ENCODE data around the gene TSPAN9.

The TSPAN9 gene

DNA sequence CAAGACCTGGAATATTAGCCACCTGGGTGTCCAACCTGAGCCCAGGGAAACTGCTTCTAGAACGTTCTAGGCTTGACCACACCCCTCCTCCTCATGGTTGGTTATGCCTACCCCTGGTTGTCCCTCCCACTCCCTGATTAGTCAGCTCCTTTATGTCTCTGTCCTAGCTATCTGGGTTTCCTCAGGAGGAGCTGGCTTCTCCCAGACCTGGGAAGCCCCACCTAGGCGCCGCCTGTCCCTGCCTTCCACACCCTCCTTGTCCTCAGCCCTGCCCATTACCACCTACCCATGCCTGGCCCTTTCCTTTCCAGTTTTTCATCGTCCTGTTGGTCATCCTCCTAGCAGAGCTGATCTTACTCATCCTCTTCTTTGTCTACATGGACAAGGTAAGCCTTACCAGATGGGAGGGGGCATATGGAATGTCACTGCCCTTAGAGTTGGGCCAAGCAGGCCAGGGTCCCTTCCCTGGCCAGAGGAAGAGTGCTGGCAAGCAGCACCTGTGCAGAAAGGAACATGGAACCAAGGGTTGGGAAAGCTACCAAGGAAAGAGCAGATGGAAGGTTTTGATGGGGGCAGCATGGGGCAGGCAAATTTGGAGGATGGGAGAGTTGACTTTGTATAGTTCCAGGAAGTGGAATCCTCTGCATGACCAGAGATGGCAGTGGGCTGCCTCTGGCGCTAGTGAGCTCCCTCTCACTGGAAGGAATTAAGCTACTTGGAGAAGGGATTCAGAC lies 201.7 kb downstream of the TSPAN9 start:
- H3K36me3 ChIP-seq (ENCODE audit: insufficient read depth, low read length): no peaks in the 10 kb centered on the region
- H3K9me3 ChIP-seq (ENCODE audit: low read length): no peaks in the 10 kb centered on the region
- H3K27ac ChIP-seq (ENCODE audit: low read depth, low read length, poor library complexity, severe bottlenecking): no peak overlapping the region
- no peaks in the 10 kb centered on the region for H4K20me1 ChIP-seq (ENCODE audit: insufficient read depth, low read length)
- H3K4me1 ChIP-seq (ENCODE audit: insufficient read depth, low read length, severe bottlenecking): no peaks in the 10 kb centered on the region
- H3K27me3 ChIP-seq (ENCODE audit: insufficient read depth, low read length): 0 out of 2 replicates have a peak, but pooled peaks cover 13% of the 10 kb centered on the region
- H3K4me2 ChIP-seq (ENCODE audit: low read length): no peak overlapping the region
- no peak overlapping the region for H2AFZ ChIP-seq (ENCODE audit: low read length)
- TF ChIP-seq, protein P1, sequence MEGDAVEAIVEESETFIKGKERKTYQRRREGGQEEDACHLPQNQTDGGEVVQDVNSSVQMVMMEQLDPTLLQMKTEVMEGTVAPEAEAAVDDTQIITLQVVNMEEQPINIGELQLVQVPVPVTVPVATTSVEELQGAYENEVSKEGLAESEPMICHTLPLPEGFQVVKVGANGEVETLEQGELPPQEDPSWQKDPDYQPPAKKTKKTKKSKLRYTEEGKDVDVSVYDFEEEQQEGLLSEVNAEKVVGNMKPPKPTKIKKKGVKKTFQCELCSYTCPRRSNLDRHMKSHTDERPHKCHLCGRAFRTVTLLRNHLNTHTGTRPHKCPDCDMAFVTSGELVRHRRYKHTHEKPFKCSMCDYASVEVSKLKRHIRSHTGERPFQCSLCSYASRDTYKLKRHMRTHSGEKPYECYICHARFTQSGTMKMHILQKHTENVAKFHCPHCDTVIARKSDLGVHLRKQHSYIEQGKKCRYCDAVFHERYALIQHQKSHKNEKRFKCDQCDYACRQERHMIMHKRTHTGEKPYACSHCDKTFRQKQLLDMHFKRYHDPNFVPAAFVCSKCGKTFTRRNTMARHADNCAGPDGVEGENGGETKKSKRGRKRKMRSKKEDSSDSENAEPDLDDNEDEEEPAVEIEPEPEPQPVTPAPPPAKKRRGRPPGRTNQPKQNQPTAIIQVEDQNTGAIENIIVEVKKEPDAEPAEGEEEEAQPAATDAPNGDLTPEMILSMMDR (IDR thresholded peaks at IDR 0.05; ENCODE audit: low read length): no peak
- TF ChIP-seq EZH2 (IDR thresholded peaks at IDR 0.05; ENCODE audit: borderline replicate concordance, low read length): no peak
- no peaks in the 10 kb centered on the region for H3K9me2 ChIP-seq (ENCODE audit: low read depth, low read length)
- H3K9ac ChIP-seq (ENCODE audit: low read length): no peak overlapping the region
- no peaks in the 10 kb centered on the region for H3K79me2 ChIP-seq (ENCODE audit: insufficient read depth, low read length)
- no peaks in the 10 kb centered on the region for H3F3A ChIP-seq (ENCODE audit: insufficient read depth, low read length)
- no peak overlapping the region for H3K4me3 ChIP-seq (ENCODE audit: low read depth, low read length, poor library complexity, severe bottlenecking)

DNA sequence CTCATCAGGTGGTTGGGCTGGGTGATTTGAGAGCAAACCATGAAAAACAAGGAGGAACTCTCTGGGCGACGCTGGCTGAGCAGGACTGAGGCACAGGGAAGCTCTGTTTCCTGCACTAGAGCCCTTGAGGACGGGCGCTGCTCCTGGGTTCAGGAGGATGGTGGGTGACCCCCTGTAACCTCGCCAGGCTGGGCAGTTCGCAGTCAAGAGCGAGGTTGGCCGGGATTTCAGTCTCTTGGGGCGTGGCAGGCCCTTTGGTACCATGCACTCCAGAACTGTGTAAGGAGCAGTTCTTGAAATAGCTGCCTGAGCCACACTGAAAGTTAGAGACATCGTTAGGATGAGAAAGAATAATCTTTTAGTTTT lies 202.2 kb downstream of the TSPAN9 start:
- Histone ChIP-seq H2AFZ (ENCODE audit: low read length) (no peak overlapping the region), H4K20me1 (ENCODE audit: insufficient read depth, low read length) (no peaks in the 10 kb centered on the region), H3K4me2 (ENCODE audit: low read length) (no peak overlapping the region), H3K4me3 (ENCODE audit: low read depth, low read length, poor library complexity, severe bottlenecking) (no peak overlapping the region), H3K27me3 (ENCODE audit: insufficient read depth, low read length) (0 out of 2 replicates have a peak, but pooled peaks cover 13% of the 10 kb centered on the region), H3K9ac (ENCODE audit: low read length) (no peak overlapping the region), H3K9me3 (ENCODE audit: low read length) (no peaks in the 10 kb centered on the region), H3K79me2 (ENCODE audit: insufficient read depth, low read length) (no peaks in the 10 kb centered on the region), H3F3A (ENCODE audit: insufficient read depth, low read length) (no peaks in the 10 kb centered on the region), H3K4me1 (ENCODE audit: insufficient read depth, low read length, severe bottlenecking) (no peaks in the 10 kb centered on the region), H3K36me3 (ENCODE audit: insufficient read depth, low read length) (no peaks in the 10 kb centered on the region), H3K9me2 (ENCODE audit: low read depth, low read length) (no peaks in the 10 kb centered on the region), H3K27ac (ENCODE audit: low read depth, low read length, poor library complexity, severe bottlenecking) (no peak overlapping the region)
- no peak for TF ChIP-seq EZH2 (IDR thresholded peaks at IDR 0.05; ENCODE audit: borderline replicate concordance, low read length)

DNA sequence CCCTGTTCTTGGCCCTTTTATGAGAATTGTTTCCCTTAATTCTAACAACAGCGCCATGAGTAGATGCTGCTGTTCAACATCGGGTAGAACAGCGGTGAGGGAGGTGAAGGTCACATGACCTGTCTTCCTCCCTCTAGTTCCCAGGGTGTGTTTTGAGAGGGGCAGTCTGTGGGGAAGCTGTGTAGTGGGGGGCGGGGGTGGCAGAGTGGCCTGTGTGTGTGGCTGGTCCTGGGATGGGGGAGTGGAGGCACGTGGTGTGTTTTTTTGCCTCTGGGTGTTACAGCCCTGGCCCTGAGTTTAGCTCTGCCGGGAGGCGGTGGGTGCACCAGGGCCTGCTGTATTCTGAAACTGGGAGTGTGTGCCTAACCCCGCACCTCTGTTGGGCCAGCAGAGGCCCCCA lies 202.7 kb downstream of the TSPAN9 start:
- TF ChIP-seq EZH2 (IDR thresholded peaks at IDR 0.05; ENCODE audit: borderline replicate concordance, low read length): no peak
- TF ChIP-seq, protein P1 (IDR thresholded peaks at IDR 0.05; ENCODE audit: low read length): no peak

DNA sequence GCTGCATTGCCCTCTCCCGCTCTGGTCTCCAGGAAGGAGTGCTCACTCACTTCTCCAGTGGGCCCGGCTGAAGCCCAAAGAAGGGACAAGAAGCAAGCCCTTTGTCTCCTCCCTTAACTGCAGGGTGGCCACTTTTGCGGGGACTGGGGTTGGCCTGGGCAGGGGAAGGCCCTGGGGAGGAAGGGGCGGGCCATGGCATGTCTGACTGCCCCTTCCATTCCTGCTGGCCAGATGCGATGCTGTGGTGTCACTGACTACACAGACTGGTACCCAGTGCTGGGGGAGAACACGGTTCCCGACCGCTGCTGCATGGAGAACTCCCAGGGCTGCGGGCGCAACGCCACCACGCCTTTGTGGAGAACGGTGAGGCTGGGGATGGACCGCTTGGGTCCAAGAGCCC lies 203.8 kb downstream of the TSPAN9 start:
- no peaks in the 10 kb centered on the region for H3K79me2 ChIP-seq (ENCODE audit: insufficient read depth, low read length)
- no peaks in the 10 kb centered on the region for H4K20me1 ChIP-seq (ENCODE audit: insufficient read depth, low read length)
- H3K27ac ChIP-seq (ENCODE audit: low read depth, low read length, poor library complexity, severe bottlenecking): no peak overlapping the region
- TF ChIP-seq EZH2 (IDR thresholded peaks at IDR 0.05; ENCODE audit: borderline replicate concordance, low read length): no peak
- TF ChIP-seq, protein P1 (IDR thresholded peaks at IDR 0.05; ENCODE audit: low read length): no peak
- H3K9me2 ChIP-seq (ENCODE audit: low read depth, low read length): no peaks in the 10 kb centered on the region
- H3K4me1 ChIP-seq (ENCODE audit: insufficient read depth, low read length, severe bottlenecking): no peaks in the 10 kb centered on the region
- no peaks in the 10 kb centered on the region for H3K36me3 ChIP-seq (ENCODE audit: insufficient read depth, low read length)
- H2AFZ ChIP-seq (ENCODE audit: low read length): no peak overlapping the region
- H3K4me3 ChIP-seq (ENCODE audit: low read depth, low read length, poor library complexity, severe bottlenecking): no peak overlapping the region
- H3K9me3 ChIP-seq (ENCODE audit: low read length): no peaks in the 10 kb centered on the region
- no peak overlapping the region for H3K9ac ChIP-seq (ENCODE audit: low read length)
- no peak overlapping the region for H3K4me2 ChIP-seq (ENCODE audit: low read length)
- 0 out of 2 replicates have a peak, but pooled peaks cover 13% of the 10 kb centered on the region for H3K27me3 ChIP-seq (ENCODE audit: insufficient read depth, low read length)
- no peaks in the 10 kb centered on the region for H3F3A ChIP-seq (ENCODE audit: insufficient read depth, low read length)

More for the DNA sequence above, 202.7 kb downstream of the TSPAN9 start:
- no peak overlapping the region for H2AFZ ChIP-seq (ENCODE audit: low read length)
- 0 out of 2 replicates have a peak, but pooled peaks cover 13% of the 10 kb centered on the region for H3K27me3 ChIP-seq (ENCODE audit: insufficient read depth, low read length)
- H3K4me2 ChIP-seq (ENCODE audit: low read length): no peak overlapping the region
- no peak overlapping the region for H3K27ac ChIP-seq (ENCODE audit: low read depth, low read length, poor library complexity, severe bottlenecking)
- H3K9me3 ChIP-seq (ENCODE audit: low read length): no peaks in the 10 kb centered on the region
- H4K20me1 ChIP-seq (ENCODE audit: insufficient read depth, low read length): no peaks in the 10 kb centered on the region
- no peak overlapping the region for H3K4me3 ChIP-seq (ENCODE audit: low read depth, low read length, poor library complexity, severe bottlenecking)
- no peaks in the 10 kb centered on the region for H3K36me3 ChIP-seq (ENCODE audit: insufficient read depth, low read length)
- H3F3A ChIP-seq (ENCODE audit: insufficient read depth, low read length): no peaks in the 10 kb centered on the region
- H3K4me1 ChIP-seq (ENCODE audit: insufficient read depth, low read length, severe bottlenecking): no peaks in the 10 kb centered on the region
- no peaks in the 10 kb centered on the region for H3K79me2 ChIP-seq (ENCODE audit: insufficient read depth, low read length)
- H3K9me2 ChIP-seq (ENCODE audit: low read depth, low read length): no peaks in the 10 kb centered on the region
- H3K9ac ChIP-seq (ENCODE audit: low read length): no peak overlapping the region

Data from OCI-LY1 (cell line).